A549 (cell line): ENCODE data around the gene CAPSL.

Source experiments
- CTCF ChIP-seq: fragments of >200 bp; sonication (Bioruptor Twin); formaldehyde crosslinking; IDR thresholded peaks from 3 replicates; pipeline ENCODE4 v1.5.1; 2016
- EP300 ChIP-seq, 2 experiments: fragments of >200 bp; sonication (Bioruptor Twin); formaldehyde crosslinking; IDR thresholded peaks; 2 replicates in 1 of 2; 3 replicates in 1 of 2; pipeline ENCODE4 v1.6.1; 2016 to 2017
- POLR2A ChIP-seq: IDR thresholded peaks from 2 replicates; pipeline ENCODE4 v1.6.1; 2012; ENCODE audit warnings: mild to moderate bottlenecking, low read length
- SREBF2 ChIP-seq: fragments of 450-650 bp; IDR thresholded peaks from 2 replicates; pipeline ENCODE4 v1.6.1; 2014; ENCODE audit warnings: mild to moderate bottlenecking, moderate library complexity

GRCh38 chr5:35987776-35988175 is 49.4 kb upstream of the CAPSL start:
- no peak for TF ChIP-seq CTCF
- TF ChIP-seq EP300 (IDR thresholded peaks at IDR 0.05), result no peak
- no peak for TF ChIP-seq SREBF2
- TF ChIP-seq POLR2A, result no peak
